ENCODE measurements around the gene PCMTD2.

Gene PCMTD2

GRCh38 chr20:64255361-64256281, at the start of gene PCMTD2:
Gene PCMTD2 (plus strand): TSS chr20:64255748. CDS start chr20:64259966, 4,218 bp downstream.
- peak within 1 kb of the TSS; percentile 57 for H3K27ac ChIP-seq
- peak; percentile 53 for DNase-seq

GRCh38 chr20:64206614-64207013, 48.9 kb upstream of the PCMTD2 start:
- no peaks in the 10 kb centered on the region for H3K36me3 ChIP-seq (replicated peaks)
- TF ChIP-seq CTCF (IDR thresholded peaks at IDR 0.05; ENCODE audit: low read depth, low read length, missing control alignments): no peak
- in situ Hi-C loops (cut with HindIII; ENCODE audit: low pct_ligation_motif_present, low sequenced_read_pairs): no loop called here
- no peak overlapping the region for H3K27ac ChIP-seq
- no peak for DNase-seq
- peaks cover 3% of the 10 kb centered on the region for H3K27me3 ChIP-seq (replicated peaks)
- H3K4me3 ChIP-seq (ENCODE audit: low read depth, low read length): no peak overlapping the region

More at GRCh38 chr20:64255361-64256281, at the start of gene PCMTD2:
- no peak for TF ChIP-seq CTCF (IDR thresholded peaks at IDR 0.05; ENCODE audit: low read depth, low read length, missing control alignments)
- H3K36me3 ChIP-seq (replicated peaks): no peaks in the 10 kb centered on the region
- in situ Hi-C loops (cut with HindIII; ENCODE audit: low pct_ligation_motif_present, low sequenced_read_pairs): no loop called here
- H3K27me3 ChIP-seq (replicated peaks): peaks cover 4% of the 10 kb centered on the region
- peak within 1 kb of the TSS; percentile 68 for H3K4me3 ChIP-seq (ENCODE audit: low read depth, low read length)

GRCh38 chr20:64207641-64208590, 47.6 kb upstream of the PCMTD2 start:
- H3K4me3 ChIP-seq (ENCODE audit: low read depth, low read length): no peak overlapping the region
- TF ChIP-seq CTCF (IDR thresholded peaks at IDR 0.05; ENCODE audit: low read depth, low read length, missing control alignments): no peak
- DNase-seq: no peak
- H3K27me3 ChIP-seq (replicated peaks): peaks cover 3% of the 10 kb centered on the region
- no peak overlapping the region for H3K27ac ChIP-seq
- in situ Hi-C loops (cut with HindIII; ENCODE audit: low pct_ligation_motif_present, low sequenced_read_pairs): no loop called here
- no peaks in the 10 kb centered on the region for H3K36me3 ChIP-seq (replicated peaks)

- H3K27me3 ChIP-seq (replicated peaks): peaks cover 3% of the 10 kb centered on the region
- in situ Hi-C loops (cut with HindIII; ENCODE audit: low pct_ligation_motif_present, low sequenced_read_pairs): no loop called here
These were observed 46.4 kb upstream of the PCMTD2 start for GRCh38 chr20:64209148-64209547.

More at GRCh38 chr20:64209148-64209547, 46.4 kb upstream of the PCMTD2 start:
- no peaks in the 10 kb centered on the region for H3K36me3 ChIP-seq (replicated peaks)
- no peak for DNase-seq
- no peak for TF ChIP-seq CTCF (IDR thresholded peaks at IDR 0.05; ENCODE audit: low read depth, low read length, missing control alignments)
- H3K27ac ChIP-seq: no peak overlapping the region
- no peak overlapping the region for H3K4me3 ChIP-seq (ENCODE audit: low read depth, low read length)
